ENCODE results near the gene PTPRQ.

DNA sequence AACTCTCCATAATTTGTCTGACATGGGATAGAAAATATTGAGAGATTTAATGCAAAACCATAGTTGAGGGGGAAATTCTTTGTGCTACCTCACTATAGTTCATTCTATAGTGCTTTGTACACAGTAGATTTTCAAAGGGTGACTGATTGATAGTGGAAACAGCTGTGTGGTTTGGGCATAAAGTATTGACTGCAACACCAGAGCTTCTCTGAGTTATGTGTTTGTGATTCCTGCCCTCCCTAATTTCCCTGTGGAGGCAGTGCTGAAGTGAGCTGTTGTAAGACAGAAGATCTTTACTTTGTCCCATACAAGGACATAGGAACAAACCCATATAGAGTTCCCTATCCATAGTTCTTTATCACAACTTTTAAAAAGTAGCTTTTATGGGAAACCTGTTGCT lies 47.1 kb downstream of the PTPRQ start:
- TF ChIP-seq, protein P1, sequence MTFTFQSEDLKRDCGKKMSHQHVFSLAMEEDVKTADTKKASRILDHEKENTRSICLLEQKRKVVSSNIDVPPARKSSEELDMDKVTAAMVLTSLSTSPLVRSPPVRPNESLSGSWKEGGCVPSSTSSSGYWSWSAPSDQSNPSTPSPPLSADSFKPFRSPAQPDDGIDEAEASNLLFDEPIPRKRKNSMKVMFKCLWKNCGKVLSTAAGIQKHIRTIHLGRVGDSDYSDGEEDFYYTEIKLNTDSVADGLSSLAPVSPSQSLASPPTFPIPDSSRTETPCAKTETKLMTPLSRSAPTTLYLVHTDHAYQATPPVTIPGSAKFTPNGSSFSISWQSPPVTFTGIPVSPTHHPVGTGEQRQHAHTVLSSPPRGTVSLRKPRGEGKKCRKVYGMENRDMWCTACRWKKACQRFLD (tag by site-specific recombination; IDR thresholded peaks at IDR 0.05) = no peak
- TF ChIP-seq, protein P2, sequence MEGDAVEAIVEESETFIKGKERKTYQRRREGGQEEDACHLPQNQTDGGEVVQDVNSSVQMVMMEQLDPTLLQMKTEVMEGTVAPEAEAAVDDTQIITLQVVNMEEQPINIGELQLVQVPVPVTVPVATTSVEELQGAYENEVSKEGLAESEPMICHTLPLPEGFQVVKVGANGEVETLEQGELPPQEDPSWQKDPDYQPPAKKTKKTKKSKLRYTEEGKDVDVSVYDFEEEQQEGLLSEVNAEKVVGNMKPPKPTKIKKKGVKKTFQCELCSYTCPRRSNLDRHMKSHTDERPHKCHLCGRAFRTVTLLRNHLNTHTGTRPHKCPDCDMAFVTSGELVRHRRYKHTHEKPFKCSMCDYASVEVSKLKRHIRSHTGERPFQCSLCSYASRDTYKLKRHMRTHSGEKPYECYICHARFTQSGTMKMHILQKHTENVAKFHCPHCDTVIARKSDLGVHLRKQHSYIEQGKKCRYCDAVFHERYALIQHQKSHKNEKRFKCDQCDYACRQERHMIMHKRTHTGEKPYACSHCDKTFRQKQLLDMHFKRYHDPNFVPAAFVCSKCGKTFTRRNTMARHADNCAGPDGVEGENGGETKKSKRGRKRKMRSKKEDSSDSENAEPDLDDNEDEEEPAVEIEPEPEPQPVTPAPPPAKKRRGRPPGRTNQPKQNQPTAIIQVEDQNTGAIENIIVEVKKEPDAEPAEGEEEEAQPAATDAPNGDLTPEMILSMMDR (tag by site-specific recombination; IDR thresholded peaks at IDR 0.05) = no peak
- TF ChIP-seq, protein P3, sequence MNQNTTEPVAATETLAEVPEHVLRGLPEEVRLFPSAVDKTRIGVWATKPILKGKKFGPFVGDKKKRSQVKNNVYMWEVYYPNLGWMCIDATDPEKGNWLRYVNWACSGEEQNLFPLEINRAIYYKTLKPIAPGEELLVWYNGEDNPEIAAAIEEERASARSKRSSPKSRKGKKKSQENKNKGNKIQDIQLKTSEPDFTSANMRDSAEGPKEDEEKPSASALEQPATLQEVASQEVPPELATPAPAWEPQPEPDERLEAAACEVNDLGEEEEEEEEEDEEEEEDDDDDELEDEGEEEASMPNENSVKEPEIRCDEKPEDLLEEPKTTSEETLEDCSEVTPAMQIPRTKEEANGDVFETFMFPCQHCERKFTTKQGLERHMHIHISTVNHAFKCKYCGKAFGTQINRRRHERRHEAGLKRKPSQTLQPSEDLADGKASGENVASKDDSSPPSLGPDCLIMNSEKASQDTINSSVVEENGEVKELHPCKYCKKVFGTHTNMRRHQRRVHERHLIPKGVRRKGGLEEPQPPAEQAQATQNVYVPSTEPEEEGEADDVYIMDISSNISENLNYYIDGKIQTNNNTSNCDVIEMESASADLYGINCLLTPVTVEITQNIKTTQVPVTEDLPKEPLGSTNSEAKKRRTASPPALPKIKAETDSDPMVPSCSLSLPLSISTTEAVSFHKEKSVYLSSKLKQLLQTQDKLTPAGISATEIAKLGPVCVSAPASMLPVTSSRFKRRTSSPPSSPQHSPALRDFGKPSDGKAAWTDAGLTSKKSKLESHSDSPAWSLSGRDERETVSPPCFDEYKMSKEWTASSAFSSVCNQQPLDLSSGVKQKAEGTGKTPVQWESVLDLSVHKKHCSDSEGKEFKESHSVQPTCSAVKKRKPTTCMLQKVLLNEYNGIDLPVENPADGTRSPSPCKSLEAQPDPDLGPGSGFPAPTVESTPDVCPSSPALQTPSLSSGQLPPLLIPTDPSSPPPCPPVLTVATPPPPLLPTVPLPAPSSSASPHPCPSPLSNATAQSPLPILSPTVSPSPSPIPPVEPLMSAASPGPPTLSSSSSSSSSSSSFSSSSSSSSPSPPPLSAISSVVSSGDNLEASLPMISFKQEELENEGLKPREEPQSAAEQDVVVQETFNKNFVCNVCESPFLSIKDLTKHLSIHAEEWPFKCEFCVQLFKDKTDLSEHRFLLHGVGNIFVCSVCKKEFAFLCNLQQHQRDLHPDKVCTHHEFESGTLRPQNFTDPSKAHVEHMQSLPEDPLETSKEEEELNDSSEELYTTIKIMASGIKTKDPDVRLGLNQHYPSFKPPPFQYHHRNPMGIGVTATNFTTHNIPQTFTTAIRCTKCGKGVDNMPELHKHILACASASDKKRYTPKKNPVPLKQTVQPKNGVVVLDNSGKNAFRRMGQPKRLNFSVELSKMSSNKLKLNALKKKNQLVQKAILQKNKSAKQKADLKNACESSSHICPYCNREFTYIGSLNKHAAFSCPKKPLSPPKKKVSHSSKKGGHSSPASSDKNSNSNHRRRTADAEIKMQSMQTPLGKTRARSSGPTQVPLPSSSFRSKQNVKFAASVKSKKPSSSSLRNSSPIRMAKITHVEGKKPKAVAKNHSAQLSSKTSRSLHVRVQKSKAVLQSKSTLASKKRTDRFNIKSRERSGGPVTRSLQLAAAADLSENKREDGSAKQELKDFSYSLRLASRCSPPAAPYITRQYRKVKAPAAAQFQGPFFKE (tag by site-specific recombination; IDR thresholded peaks at IDR 0.05; ENCODE audit: borderline replicate concordance) = no peak
- TF ChIP-seq ZNF549 (tag by site-specific recombination; IDR thresholded peaks at IDR 0.05) (no peak), ZNF530 (tag by site-specific recombination; IDR thresholded peaks at IDR 0.05; ENCODE audit: low read depth) (no peak), EGR2 (tag by site-specific recombination; IDR thresholded peaks at IDR 0.05; ENCODE audit: low read depth) (no peak), MZF1 (tag by site-specific recombination; IDR thresholded peaks at IDR 0.05; ENCODE audit: borderline replicate concordance) (no peak), SP7 (tag by site-specific recombination; IDR thresholded peaks at IDR 0.05) (no peak), YY1 (tag by site-specific recombination; IDR thresholded peaks at IDR 0.05) (no peak)
- TF ChIP-seq, protein P4, sequence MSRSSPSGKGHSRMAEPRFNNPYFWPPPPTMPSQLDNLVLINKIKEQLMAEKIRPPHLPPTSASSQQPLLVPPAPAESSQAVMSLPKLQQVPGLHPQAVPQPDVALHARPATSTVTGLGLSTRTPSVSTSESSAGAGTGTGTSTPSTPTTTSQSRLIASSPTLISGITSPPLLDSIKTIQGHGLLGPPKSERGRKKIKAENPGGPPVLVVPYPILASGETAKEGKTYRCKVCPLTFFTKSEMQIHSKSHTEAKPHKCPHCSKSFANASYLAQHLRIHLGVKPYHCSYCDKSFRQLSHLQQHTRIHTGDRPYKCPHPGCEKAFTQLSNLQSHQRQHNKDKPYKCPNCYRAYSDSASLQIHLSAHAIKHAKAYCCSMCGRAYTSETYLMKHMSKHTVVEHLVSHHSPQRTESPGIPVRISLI (tag by site-specific recombination; IDR thresholded peaks at IDR 0.05) = no peak

Data from HEK293 (cell line).